Measurements from ENCODE around the gene SHISAL1.

Gene SHISAL1

DNA sequence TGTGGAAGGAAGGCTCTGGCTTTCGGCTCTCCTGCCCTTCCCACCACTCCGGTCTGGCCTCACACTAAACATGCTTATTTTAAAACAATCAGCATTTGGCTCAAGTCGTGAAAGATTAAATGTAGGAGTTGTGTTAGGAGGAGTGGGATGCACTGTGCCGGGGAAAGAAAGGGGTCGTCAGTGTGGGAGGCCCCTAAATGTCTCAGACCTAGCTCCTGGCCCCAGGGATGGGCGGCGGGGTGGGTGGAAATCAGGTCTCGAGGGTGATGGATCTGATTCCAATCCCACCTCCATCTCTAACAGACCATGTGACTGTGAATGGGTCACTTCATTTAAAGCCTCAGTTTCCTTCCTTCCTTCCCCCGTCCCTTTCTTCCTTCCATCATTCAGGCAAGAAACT lies 6.9 kb upstream of the SHISAL1 start:
- TF ChIP-seq EZH2 (IDR thresholded peaks at IDR 0.05; ENCODE audit: borderline replicate concordance, low read length): no peak
- TF ChIP-seq, protein P1, sequence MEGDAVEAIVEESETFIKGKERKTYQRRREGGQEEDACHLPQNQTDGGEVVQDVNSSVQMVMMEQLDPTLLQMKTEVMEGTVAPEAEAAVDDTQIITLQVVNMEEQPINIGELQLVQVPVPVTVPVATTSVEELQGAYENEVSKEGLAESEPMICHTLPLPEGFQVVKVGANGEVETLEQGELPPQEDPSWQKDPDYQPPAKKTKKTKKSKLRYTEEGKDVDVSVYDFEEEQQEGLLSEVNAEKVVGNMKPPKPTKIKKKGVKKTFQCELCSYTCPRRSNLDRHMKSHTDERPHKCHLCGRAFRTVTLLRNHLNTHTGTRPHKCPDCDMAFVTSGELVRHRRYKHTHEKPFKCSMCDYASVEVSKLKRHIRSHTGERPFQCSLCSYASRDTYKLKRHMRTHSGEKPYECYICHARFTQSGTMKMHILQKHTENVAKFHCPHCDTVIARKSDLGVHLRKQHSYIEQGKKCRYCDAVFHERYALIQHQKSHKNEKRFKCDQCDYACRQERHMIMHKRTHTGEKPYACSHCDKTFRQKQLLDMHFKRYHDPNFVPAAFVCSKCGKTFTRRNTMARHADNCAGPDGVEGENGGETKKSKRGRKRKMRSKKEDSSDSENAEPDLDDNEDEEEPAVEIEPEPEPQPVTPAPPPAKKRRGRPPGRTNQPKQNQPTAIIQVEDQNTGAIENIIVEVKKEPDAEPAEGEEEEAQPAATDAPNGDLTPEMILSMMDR (IDR thresholded peaks at IDR 0.05; ENCODE audit: low read length): no peak
- H3F3A ChIP-seq (ENCODE audit: insufficient read depth, low read length): no peaks in the 10 kb centered on the region
- H3K4me1 ChIP-seq (ENCODE audit: insufficient read depth, low read length, severe bottlenecking): no peaks in the 10 kb centered on the region
- H3K36me3 ChIP-seq (ENCODE audit: insufficient read depth, low read length): no peaks in the 10 kb centered on the region
- H3K27me3 ChIP-seq (ENCODE audit: insufficient read depth, low read length): no peaks in the 10 kb centered on the region
- H2AFZ ChIP-seq (ENCODE audit: low read length): no peak overlapping the region
- H3K9me2 ChIP-seq (ENCODE audit: low read depth, low read length): no peaks in the 10 kb centered on the region
- H3K4me2 ChIP-seq (ENCODE audit: low read length): no peak overlapping the region
- H3K4me3 ChIP-seq (ENCODE audit: low read depth, low read length, poor library complexity, severe bottlenecking): no peak overlapping the region
- H3K27ac ChIP-seq (ENCODE audit: low read depth, low read length, poor library complexity, severe bottlenecking): no peak overlapping the region
- H3K79me2 ChIP-seq (ENCODE audit: insufficient read depth, low read length): no peaks in the 10 kb centered on the region
- H4K20me1 ChIP-seq (ENCODE audit: insufficient read depth, low read length): no peaks in the 10 kb centered on the region
- no peaks in the 10 kb centered on the region for H3K9me3 ChIP-seq (ENCODE audit: low read length)
- no peak overlapping the region for H3K9ac ChIP-seq (ENCODE audit: low read length)

DNA sequence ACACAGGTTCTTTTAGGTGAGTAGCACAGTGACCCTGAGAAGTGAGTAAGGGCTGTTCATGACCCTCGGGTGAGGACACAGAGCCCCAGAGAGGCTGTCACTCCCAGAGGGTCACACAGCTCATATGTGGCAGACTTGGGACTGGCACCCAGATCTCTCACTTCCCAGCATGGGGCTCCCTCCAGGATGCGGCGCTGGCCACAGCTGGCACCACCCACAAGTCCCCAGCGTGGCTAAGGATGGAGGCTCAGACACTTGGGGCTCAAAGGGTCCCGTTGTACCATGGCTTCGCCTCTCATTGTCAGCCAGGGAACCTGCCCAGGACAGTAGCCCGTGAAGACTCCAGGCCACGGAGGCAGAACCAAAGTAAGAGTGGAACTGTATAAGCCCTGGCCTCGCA lies 6.0 kb upstream of the SHISAL1 start:
- no peak overlapping the region for H2AFZ ChIP-seq (ENCODE audit: low read length)
- no peaks in the 10 kb centered on the region for H3K4me1 ChIP-seq (ENCODE audit: insufficient read depth, low read length, severe bottlenecking)
- no peak overlapping the region for H3K4me3 ChIP-seq (ENCODE audit: low read depth, low read length, poor library complexity, severe bottlenecking)
- H3K27me3 ChIP-seq (ENCODE audit: insufficient read depth, low read length): no peaks in the 10 kb centered on the region
- H3K79me2 ChIP-seq (ENCODE audit: insufficient read depth, low read length): no peaks in the 10 kb centered on the region
- no peaks in the 10 kb centered on the region for H3K9me3 ChIP-seq (ENCODE audit: low read length)
- H3K4me2 ChIP-seq (ENCODE audit: low read length): no peak overlapping the region
- TF ChIP-seq, protein P1 (IDR thresholded peaks at IDR 0.05; ENCODE audit: low read length): no peak
- TF ChIP-seq EZH2 (IDR thresholded peaks at IDR 0.05; ENCODE audit: borderline replicate concordance, low read length): no peak
- H3K9me2 ChIP-seq (ENCODE audit: low read depth, low read length): no peaks in the 10 kb centered on the region
- no peaks in the 10 kb centered on the region for H4K20me1 ChIP-seq (ENCODE audit: insufficient read depth, low read length)
- no peak overlapping the region for H3K9ac ChIP-seq (ENCODE audit: low read length)
- H3K27ac ChIP-seq (ENCODE audit: low read depth, low read length, poor library complexity, severe bottlenecking): no peak overlapping the region
- no peaks in the 10 kb centered on the region for H3F3A ChIP-seq (ENCODE audit: insufficient read depth, low read length)
- no peaks in the 10 kb centered on the region for H3K36me3 ChIP-seq (ENCODE audit: insufficient read depth, low read length)

DNA sequence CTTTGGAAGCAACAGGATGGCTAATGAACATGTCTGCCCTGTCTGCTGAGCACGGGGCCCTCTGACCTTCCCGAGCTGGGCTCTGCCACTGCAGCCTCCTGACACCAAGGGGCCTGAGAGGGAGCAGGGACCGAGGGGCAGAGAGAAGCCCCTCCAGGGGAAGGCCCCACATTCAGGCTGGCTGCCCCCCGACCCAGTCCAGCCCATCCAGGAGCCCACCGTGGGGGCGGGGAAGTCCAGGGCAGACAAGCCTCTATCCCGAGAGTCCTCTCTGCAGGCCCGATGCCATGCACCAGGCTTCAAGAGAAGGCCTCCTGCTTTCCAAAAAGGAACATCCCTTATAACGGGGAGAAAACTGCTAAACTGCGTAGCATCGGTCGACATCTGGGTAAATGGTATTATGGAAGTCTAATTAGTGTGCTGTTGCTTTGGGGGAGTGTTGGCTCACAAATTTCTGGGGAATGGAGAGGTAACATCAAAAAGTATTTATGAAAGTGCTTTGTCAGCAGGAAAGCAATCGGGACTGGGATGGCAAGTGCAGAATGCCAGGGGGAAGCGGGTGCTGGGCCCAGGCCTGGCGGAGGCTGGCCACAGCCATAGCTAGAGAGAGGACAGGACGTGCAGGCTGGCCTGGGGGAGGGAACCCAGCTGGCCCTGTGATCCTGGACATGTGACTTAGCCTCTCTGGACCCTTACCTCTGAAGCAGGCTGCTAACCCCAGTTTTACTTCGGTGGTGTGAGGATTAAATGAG lies 5.3 kb upstream of the SHISAL1 start:
- H3K9me3 ChIP-seq (ENCODE audit: low read length): no peaks in the 10 kb centered on the region
- TF ChIP-seq, protein P1 (IDR thresholded peaks at IDR 0.05; ENCODE audit: low read length): no peak
- H3K4me1 ChIP-seq (ENCODE audit: insufficient read depth, low read length, severe bottlenecking): no peaks in the 10 kb centered on the region
- H3K4me2 ChIP-seq (ENCODE audit: low read length): no peak overlapping the region
- no peak overlapping the region for H2AFZ ChIP-seq (ENCODE audit: low read length)
- no peaks in the 10 kb centered on the region for H3K27me3 ChIP-seq (ENCODE audit: insufficient read depth, low read length)
- H3K79me2 ChIP-seq (ENCODE audit: insufficient read depth, low read length): no peaks in the 10 kb centered on the region
- H3K4me3 ChIP-seq (ENCODE audit: low read depth, low read length, poor library complexity, severe bottlenecking): no peak overlapping the region
- no peaks in the 10 kb centered on the region for H3K36me3 ChIP-seq (ENCODE audit: insufficient read depth, low read length)
- no peak overlapping the region for H3K27ac ChIP-seq (ENCODE audit: low read depth, low read length, poor library complexity, severe bottlenecking)
- no peak overlapping the region for H3K9ac ChIP-seq (ENCODE audit: low read length)
- H3F3A ChIP-seq (ENCODE audit: insufficient read depth, low read length): no peaks in the 10 kb centered on the region
- H4K20me1 ChIP-seq (ENCODE audit: insufficient read depth, low read length): no peaks in the 10 kb centered on the region
- no peaks in the 10 kb centered on the region for H3K9me2 ChIP-seq (ENCODE audit: low read depth, low read length)
